ENCODE data around the gene SNRNP48.

Gene SNRNP48

DNA sequence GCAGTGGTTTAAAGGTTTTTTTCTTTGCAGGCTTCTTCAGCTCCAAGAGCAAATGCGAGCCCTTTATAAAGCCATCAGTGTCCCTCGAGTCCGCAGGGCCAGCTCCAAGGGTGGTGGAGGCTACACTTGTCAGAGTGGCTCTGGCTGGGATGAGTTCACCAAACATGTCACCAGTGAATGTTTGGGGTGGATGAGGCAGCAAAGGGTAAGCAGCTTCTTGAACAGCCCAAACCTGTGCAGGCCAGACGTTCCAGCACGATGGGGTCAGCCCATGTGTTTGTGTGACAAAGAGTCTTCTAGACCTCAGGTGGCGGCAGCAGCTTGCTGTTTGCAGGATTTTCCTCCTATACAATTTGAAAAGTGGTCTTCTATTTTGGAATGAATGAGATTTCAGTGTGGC lies 30.8 kb upstream of the SNRNP48 start:
- in situ Hi-C loops (cut with HindIII; ENCODE audit: low sequenced_read_pairs) = no loop called here

DNA sequence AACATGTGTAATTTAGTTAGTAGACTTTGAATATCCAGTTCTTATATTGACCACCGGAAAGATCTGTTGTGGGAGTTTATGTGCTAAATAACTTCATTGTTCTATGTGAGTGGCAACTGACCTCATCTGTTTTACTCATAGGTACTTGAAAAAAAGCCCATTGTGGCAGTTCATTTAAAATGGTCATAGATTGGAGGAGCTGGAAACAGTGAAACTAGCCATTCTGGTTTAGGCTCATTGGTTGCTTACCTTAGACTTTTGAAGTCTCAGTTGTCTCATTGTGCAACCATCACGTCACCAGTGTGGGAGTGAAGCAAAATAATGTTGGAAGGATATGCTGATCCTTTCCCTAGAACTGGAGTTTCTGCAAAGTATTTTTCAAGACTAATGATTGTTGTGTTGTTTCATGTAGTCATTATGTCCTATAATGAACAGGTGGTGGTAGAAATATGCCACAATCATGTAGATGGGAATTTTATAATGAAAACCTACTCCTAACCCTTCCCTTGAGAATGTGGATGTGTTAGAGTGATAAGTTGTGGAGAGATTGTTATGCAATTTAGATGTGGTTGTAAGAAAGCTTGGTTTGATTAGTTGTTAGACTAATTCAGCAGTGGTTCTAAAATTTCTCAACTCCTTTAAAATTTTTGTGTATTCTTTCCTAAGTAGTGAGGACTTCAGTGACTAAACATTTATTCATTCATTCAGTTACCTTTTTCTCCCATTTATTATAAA lies 30.2 kb upstream of the SNRNP48 start:
- in situ Hi-C loops (cut with HindIII; ENCODE audit: low sequenced_read_pairs) = no loop called here

DNA sequence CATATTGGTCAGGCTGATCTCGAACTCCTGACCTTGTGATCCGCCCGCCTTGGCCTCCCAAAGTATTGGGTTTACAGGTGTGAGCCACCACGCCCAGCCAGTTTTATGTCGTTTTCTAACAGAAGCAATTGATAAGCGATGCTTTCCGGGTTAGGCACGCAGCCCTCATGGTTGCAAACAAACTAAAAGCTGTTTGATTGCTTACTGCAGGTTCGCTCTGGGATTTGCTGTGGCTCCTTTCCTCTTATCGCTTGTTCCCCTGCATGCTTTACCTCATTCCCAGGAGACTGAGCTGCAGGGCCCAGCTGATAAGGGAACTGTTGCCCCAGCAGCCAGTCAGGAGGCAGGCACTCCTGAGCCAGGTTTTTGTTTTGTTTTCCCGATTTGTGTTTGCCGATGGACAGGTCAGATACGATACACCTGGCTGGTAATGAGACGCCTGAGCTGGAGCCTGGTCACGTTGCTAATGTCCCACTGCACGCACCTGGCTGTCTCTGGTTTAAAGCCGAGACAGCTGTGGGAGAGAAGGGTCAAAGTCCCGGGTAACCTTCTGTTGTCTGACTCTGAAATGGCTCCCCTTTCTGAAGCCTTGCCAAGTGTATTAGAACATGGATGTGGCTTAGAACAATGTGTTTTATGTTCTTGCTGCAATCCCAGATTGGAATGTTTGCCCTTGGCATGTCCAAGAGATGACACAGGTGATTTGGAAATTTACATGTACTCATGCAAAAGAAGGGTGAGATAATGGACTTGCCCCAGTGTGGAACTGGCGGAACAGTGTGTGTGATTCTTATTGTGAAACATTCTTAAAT lies 28.6 kb upstream of the SNRNP48 start:
- in situ Hi-C loops (cut with HindIII; ENCODE audit: low sequenced_read_pairs) = no loop called here

DNA sequence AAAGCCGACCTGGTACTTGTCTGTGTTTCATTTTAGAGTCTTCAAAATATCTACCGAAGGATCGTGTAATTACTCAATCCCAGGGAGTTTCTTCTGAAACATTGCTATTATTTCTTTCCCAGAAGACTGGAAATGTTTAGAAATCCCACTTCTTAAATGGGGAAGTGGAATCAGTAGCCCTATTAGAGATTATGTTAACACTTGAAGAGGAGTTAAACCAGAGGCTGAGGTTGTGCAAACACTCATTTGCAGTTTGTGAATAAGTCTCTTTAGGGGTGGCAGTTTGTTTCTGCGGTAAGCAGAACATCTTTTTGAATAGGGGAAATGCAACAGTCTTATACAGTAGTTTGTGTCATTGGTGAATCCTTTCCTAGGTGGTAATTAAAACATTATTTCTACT lies 27.2 kb upstream of the SNRNP48 start:
- in situ Hi-C loops (cut with HindIII; ENCODE audit: low sequenced_read_pairs) = no loop called here

DNA sequence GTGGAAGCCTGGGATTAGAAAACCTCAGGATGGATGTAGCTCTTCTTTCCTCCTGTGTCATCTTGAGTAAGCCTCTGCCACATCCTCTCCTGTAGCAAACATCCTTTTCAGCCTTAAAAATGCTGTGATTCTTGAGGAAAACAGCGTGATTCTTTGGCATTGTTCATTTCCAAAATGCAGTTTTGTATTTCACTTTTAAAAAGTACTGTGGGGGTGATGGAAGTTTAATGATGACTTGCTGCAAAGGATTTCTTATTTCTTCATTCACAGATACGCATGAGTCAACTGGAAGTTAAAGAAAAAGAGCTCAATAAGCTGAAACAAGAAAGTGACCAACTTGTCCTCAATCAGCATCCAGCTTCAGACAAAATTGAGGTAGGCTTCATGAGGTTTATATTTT lies 23.9 kb upstream of the SNRNP48 start:
- in situ Hi-C loops (cut with HindIII; ENCODE audit: low sequenced_read_pairs) = no loop called here

DNA sequence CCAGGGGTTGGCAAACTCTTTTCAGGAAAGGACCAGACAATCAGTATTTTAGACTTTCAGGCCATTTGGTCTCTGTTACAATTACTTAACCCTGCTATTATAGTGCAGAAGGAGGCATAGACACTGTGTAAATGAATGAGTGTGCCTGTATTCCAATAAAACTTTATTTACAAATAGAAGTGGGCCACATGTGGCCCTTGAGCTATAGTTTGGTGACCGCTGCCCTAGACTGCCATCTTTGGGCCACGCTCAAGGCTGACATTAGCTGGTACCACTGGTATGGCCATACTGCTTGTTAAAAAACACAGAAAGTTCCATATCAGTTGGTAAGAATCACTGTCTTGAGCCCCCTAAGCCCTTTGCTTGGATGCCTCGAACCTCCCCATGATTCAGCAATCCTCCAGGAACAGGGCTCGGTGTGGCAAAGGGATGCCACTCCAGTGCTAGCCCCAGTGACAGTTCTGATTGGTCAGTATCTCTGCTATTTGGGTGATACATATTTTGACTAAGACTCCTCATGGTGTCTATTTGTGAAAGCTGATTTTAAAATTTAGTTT lies 23.3 kb upstream of the SNRNP48 start:
- in situ Hi-C loops (cut with HindIII; ENCODE audit: low sequenced_read_pairs) = no loop called here

DNA sequence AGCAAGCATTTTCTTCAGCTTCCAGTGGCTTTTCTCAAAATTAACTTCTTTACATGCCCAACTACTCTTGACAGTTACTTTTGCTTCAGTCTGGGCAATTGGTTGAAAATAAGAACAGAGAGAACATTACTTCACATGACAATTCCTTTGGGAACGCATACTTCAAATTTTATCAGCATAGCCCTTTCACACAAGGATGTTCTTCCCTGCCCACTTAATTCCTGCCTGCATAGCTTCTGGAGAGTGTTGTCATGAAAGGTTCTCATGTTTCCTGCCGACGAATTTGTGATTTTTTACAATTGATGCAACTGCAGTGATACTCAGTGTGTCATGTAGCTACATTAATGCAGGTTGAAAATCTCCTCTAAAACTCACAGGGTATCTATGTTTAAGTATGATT lies 22.0 kb upstream of the SNRNP48 start:
- in situ Hi-C loops (cut with HindIII; ENCODE audit: low sequenced_read_pairs) = no loop called here

DNA sequence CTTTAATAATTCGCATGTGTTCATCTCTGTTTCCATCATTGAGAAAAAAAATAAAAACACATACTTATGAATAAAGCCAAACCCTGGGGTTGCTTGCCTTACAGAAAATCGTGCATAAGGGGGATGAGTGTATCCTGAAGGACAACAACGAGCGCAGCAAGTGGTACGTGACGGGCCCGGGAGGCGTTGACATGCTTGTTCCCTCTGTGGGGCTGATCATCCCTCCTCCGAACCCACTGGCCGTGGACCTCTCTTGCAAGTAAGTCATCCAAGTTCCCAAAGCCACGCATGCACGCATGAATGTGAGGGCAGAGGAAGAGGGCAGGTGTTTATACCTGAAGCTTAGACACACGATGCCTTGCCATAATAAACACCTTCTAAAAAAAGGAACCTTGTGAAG lies 20.9 kb upstream of the SNRNP48 start:
- in situ Hi-C loops (cut with HindIII; ENCODE audit: low sequenced_read_pairs) = no loop called here

DNA sequence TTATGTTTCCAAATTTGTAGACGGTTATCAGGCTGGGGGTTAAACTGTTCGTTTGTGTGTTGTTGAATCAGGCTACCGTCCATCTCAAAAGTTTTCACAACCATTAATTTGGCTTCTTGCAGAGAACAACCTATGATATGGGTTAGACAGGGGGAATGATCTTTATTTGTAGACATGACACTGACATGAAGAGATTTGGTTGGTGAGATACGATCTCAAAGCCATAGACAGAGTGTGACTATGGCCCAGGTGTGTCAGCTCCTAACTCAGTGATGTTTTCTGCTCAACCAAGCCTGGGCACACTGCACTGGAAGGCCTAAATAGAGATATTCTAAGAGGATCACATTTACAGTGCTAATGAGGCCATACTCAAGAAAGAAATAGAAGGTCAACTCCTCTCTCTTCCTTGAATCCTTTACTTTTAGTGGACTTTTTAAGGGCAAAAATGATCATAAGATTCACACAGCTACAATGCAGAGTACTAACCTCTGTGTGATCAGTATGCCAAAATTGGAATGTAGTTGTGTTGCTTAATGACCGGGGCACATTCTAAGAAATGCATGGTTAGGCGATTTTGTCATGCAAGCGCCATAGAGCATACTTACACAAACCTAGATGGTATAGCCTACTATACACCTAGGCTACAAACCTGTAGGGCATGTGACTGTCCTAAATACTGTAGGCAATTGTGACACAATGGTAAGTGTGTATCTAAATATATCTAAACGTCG lies 17.6 kb upstream of the SNRNP48 start:
- in situ Hi-C loops (cut with HindIII; ENCODE audit: low sequenced_read_pairs) = no loop called here

DNA sequence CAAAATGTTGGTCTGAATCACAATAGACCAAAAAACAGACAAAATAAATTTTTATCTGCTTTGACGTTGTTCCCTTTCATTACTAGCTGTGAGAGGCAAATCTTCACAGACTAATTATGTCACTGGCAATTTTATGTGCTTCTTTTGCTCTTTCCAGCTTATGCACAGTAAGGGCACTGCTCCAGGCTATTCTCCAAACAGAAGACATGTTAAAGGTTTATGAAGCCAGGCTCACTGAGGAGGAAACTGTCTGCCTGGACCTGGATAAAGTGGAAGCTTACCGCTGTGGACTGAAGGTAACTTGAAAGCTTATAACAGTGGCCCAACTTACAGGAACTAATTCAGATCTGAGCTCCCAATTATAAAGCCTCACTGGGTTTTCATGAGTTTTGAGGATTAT lies 15.5 kb upstream of the SNRNP48 start:
- in situ Hi-C loops (cut with HindIII; ENCODE audit: low sequenced_read_pairs) = no loop called here

DNA sequence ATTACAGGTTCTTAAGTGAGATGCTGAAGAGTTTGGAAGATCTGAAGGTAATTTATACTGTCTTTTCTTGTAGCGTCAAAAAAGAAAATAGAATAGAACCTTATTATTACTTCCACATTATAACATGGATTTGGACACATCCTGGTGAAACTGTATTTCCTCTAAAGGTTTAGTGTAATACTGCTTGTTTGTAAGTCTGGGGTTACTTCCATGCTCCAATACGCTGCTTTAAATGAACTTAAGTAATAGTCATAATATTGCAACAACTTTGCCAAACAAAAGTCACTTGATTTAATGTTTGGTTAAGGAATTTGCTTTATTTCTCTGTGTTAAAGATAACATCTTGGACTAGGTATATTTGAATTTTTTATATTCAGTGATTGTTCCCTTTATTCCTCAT lies 11.5 kb upstream of the SNRNP48 start:
- in situ Hi-C loops (cut with HindIII; ENCODE audit: low sequenced_read_pairs) = no loop called here

DNA sequence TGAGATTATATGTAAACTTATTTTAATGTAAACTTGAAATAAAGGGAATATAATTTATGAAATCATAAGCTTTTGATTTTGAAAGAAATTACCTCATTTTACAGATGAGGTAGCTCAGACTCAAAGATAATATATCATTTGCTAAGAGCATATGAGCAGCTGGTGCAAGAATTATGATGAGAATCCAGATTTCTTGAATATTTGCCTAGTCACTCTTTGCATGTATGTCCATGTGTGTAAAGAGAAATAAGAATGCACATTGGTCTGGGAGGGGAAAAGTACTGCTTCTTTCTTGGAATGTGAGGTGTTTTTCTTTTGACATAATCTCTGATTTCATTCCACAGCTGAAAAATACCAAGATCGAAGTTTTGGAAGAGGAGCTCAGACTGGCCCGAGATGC lies 11.1 kb upstream of the SNRNP48 start:
- in situ Hi-C loops (cut with HindIII; ENCODE audit: low sequenced_read_pairs) = no loop called here

DNA sequence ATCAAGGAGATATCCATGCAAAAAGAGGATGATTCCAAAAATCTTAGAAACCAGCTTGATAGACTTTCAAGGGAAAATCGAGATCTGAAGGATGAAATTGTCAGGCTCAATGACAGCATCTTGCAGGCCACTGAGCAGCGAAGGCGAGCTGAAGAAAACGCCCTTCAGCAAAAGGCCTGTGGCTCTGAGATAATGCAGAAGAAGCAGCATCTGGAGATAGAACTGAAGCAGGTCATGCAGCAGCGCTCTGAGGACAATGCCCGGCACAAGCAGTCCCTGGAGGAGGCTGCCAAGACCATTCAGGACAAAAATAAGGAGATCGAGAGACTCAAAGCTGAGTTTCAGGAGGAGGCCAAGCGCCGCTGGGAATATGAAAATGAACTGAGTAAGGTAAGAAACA lies 10.1 kb upstream of the SNRNP48 start:
- in situ Hi-C loops (cut with HindIII; ENCODE audit: low sequenced_read_pairs) = loop anchor here (10.0 kb wide), 1 partner anchor 295 kb away; no protein-coding TSS in a partner anchor

DNA sequence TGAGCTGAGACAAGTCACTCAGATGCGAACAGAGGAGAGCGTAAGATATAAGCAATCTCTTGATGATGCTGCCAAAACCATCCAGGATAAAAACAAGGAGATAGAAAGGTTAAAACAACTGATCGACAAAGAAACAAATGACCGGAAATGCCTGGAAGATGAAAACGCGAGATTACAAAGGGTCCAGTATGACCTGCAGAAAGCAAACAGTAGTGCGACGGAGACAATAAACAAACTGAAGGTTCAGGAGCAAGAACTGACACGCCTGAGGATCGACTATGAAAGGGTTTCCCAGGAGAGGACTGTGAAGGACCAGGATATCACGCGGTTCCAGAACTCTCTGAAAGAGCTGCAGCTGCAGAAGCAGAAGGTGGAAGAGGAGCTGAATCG lies 9.5 kb upstream of the SNRNP48 start:
- in situ Hi-C loops (cut with HindIII; ENCODE audit: low sequenced_read_pairs) = loop anchor here (10.0 kb wide), 1 partner anchor 296 kb away; no protein-coding TSS in a partner anchor

DNA sequence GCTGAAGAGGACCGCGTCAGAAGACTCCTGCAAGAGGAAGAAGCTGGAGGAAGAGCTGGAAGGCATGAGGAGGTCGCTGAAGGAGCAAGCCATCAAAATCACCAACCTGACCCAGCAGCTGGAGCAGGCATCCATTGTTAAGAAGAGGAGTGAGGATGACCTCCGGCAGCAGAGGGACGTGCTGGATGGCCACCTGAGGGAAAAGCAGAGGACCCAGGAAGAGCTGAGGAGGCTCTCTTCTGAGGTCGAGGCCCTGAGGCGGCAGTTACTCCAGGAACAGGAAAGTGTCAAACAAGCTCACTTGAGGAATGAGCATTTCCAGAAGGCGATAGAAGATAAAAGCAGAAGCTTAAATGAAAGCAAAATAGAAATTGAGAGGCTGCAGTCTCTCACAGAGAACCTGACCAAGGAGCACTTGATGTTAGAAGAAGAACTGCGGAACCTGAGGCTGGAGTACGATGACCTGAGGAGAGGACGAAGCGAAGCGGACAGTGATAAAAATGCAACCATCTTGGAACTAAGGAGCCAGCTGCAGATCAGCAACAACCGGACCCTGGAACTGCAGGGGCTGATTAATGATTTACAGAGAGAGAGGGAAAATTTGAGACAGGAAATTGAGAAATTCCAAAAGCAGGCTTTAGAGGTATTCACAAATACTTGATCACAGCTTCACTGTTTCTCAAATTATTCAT lies 8.9 kb upstream of the SNRNP48 start:
- in situ Hi-C loops (cut with HindIII; ENCODE audit: low sequenced_read_pairs) = loop anchor here (10.0 kb wide), 1 partner anchor 296 kb away; no protein-coding TSS in a partner anchor

DNA sequence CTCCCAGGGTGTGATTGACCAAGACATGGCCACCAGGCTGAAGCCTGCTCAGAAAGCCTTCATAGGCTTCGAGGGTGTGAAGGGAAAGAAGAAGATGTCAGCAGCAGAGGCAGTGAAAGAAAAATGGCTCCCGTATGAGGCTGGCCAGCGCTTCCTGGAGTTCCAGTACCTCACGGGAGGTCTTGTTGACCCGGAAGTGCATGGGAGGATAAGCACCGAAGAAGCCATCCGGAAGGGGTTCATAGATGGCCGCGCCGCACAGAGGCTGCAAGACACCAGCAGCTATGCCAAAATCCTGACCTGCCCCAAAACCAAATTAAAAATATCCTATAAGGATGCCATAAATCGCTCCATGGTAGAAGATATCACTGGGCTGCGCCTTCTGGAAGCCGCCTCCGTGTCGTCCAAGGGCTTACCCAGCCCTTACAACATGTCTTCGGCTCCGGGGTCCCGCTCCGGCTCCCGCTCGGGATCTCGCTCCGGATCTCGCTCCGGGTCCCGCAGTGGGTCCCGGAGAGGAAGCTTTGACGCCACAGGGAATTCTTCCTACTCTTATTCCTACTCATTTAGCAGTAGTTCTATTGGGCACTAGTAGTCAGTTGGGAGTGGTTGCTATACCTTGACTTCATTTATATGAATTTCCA lies 4.6 kb upstream of the SNRNP48 start:
- in situ Hi-C loops (cut with HindIII; ENCODE audit: low sequenced_read_pairs) = loop anchor here (10.0 kb wide), 1 partner anchor 301 kb away; no protein-coding TSS in a partner anchor

DNA sequence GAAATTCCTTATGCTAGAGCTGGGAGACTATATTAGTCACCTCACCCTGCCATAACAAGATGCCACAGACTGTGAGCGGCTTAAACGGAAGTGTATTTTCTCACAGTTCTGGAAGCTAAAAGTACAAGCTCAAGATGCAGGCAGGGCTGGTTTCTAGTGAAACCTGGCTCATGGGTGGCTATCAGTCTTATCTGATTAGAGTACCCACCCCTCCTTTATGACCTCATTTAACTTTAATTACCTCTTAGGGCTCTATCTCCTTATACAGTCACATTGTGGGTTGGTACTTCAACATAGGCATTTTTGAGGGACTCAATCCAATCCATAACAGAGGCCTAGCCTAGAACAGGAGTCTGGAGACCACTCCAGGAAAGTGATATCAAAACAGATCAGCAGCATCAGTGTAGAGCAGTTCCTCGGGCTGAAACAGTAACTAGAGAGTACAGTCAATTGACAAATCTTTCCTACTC lies 2.3 kb upstream of the SNRNP48 start:
- in situ Hi-C loops (cut with HindIII; ENCODE audit: low sequenced_read_pairs) = loop anchor here (10.0 kb wide), 1 partner anchor 303 kb away; no protein-coding TSS in a partner anchor

DNA sequence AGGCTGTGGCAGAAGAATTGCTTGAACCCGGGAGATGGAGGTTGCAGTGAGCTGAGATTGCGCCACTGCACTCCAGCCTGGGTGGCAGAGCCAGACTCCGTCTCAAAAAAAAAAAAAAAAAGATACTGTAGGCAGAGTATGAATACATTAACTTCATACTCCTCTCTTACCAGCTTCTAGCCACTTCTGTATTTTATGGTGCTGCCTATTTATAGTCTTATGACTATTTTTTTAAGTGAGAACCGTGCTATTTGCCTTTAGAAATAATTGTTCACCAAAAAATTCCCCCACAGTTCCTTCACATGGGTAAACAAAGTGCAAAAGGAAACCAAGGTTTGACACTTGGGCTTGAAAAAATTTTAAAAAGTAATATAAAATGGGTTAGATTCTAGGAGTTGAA lies 1.5 kb upstream of the SNRNP48 start:
- in situ Hi-C loops (cut with HindIII; ENCODE audit: low sequenced_read_pairs) = loop anchor here (10.0 kb wide), 1 partner anchor 304 kb away; no protein-coding TSS in a partner anchor

DNA sequence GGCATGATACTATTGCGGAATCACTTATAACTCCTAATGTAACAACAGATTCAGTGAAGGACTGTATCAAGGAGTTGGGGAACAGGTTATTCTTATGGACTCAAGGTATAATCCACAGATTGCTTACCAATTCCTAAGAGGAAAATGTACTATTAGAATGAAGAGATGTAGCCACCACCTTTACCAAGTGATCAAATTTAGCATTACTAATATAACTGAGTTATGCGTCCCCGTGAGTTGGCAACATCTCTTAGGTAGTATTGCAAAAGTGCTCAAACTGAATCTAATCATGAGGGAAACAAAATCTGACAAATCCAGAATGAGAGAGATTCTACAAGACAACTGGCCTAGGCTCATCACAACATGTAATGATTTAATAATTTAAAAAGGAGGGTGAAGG lies 777 bp upstream of the SNRNP48 start:
- in situ Hi-C loops (cut with HindIII; ENCODE audit: low sequenced_read_pairs) = loop anchor here (10.0 kb wide), 1 partner anchor 304 kb away; no protein-coding TSS in a partner anchor

DNA sequence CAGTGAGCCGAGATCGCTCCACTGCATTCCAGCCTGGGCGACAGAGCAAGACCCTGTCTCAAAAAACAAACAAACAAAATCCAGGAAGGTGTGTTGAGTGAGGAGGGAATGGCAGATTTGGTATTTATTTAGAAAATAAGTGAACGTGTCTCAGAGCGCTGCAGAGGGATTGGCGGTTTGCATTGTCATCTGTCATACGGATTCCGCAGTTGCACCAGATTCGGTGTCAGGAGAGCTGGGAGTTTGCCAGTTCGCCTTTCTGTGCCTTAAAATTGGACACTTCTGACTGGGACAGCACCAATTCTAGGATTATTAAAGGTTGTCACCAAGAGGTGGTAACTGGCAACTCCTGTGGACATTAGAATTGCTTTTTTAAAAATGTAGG lies 912 bp downstream of the SNRNP48 start:
- in situ Hi-C loops (cut with HindIII; ENCODE audit: low sequenced_read_pairs) = no loop called here

Measured in DLD1 (cell line).